T-helper 2 cell (primary cell): Measurements from ENCODE around the gene SDHD.

Experiments used
- DNase-seq, 5 experiments: peaks; one replicate each; pipeline versions ENCODE4 v3.0.0 to v3.0.0-alpha.2; 2012 to 2022

Gene SDHD

DNA sequence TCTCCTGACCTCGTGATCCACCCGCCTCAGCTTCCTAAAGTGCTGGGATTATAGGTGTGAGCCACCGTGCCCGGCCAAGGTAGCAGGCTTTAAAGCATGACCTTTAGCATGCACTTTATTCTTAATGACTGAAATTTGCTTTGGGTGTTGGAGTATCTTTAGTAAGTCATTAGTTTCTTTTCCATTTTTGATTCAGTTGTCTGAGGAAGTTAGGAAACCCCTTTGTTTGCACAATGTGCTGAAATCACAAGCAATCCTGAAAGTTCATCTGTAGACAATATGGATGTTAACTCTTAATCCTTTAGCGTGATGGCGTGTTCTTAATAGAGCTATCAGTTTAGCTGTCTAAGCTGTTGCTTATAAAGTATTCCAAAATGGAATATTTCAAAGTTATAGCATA lies 16.8 kb downstream of the SDHD start:
- DNase-seq, result no peak

DNA sequence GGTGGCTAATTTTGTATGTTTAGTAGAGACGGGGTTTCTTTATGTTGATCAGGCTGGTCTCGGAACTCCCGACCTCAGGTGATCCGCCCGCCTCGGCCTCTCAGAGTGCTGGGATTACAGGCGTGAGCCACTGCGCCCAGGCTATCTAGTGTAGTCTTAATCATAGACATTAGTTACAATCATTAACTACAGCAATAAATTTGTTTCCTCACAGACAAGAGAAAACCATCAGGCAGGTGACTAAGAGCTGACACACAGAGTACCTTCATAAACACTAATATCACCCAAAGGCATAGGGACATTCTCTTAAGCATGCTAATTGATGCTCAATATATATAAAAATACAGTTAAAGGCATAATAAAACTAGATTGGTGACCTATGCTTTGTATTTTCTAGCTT lies 19.4 kb downstream of the SDHD start:
- DNase-seq, result no peak

DNA sequence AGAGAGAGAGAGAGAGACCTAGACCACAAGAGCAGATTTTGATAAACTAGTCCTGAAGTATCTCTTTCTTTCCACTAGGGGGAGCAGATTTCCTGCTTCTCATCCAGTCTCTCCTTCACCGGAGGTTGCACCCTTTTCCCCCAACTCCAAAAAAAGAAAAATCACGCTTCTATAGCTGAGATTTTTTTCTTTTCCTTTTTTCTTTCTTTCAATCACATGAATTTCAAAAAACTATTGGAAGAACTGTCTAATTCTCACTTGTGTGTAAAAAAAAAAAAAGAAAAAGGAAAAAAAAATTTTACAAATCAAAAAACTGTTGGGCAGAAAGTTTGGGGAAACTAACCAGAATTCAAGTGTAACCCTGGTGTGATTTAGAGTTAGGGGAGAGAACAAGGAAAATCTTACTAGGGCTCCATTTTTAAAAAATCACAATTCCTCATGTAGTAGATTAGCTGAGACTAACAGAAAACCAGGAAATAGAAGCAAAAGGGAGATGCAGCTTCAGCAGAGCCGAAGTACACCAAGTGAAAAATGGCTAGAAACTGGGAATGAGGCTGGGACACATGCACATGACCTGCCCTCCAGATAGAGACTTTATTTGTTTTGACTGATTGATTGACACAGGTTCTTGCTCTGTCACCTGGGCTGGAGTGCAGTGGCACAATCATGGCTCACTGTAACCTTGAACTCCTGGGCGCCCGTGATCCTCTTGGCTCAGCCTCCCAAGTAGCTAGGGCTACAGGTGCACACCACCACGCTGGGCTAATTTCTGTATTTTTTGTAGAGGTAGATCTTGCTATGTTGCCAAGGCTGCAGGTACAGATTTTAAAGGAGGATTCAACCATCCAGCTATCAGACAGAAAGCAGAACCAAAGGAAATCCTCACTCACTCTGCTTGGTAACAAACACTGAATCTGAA lies 27.1 kb downstream of the SDHD start:
- DNase-seq, result peak in 2 of 5 experiments; percentile 29 to 61

DNA sequence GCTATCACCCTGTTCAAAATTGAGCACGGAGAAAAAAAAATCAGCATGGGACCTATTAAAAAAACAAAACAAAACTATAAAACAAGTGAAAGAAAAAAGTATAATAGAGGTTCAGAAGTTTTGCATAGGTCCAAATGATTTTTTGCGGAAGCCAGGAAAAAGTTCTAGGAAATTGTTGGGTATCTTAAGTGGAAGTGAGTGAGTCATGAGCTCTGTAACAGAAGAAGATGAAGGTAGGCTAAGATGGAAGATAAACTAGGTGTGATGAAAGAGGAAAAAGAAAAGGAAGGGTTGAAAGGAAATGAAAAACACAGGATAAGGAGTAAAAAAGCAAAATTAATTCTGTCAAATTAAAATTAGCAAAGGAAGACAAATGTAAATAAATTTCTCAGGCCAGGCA lies 27.8 kb downstream of the SDHD start:
- no peak for DNase-seq

DNA sequence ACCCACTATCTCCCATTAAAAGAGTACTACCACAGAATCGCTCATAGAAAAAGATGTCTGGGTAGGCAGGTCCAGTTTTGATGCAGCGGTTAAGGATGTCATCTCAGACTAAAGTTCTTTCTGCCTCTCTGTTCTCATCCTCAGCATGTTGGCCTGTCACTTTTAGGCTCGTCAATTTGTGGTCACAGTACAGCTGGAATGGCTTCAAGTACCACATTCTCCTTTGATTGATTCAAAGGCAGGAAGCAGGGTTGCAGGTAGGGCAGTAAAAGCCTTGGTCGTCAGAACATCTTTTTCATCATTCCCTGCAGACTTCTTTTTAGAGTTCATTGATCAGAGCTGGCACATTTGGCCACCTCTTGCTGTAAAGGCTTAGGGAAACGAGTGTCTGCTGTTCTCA lies 28.7 kb downstream of the SDHD start:
- no peak for DNase-seq

DNA sequence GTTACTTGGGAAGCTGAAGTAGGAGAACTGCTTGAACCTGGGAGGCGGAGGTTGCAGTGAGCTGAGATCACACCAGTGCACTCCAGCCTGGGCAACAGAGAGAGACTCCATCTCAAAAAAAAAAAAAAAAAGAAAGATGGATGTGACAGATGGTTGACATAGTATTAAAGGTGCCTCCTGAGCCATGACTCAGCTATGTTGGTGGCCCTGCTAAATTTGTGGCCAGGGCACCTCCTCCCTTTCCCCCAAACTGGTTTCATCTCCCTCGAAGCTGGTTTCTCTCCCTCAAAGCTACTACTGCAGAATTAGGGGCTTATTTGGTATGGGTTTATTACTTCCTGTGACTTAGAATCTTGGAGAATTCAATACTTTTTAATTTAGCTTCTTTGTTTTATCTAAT lies 31.5 kb downstream of the SDHD start:
- DNase-seq, result peak in 1 of 5 experiments; percentile 19

DNA sequence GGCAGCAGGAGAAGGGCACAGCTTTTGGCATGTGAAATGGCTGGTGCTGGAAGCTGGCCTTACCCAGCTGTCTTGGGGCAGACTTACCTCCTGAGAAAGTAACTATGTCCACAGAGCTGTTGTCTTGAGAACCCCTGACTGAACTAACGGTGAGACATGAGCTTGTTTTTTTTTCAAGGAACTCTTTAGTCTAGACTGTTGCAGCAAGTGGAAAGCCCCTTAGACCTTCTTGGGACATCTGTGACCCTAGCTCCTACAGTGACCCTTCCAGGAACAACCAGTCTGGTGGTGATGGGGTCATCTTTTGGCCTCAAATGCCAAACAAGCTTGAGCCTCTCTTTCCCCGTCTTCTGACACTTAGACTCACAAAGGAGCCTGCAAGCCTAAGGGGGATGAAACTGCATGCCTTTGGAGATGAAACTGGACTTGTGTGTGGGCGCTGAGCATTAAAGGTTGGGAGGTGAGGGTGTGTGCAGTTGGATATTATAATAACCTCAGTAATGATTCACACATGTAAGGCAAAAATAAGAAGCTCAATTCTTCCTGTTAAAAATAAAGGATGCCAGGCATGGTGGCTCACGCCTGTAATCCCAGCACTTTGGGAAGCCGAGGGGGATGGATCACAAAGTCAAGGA lies 35.4 kb downstream of the SDHD start:
- no peak for DNase-seq

DNA sequence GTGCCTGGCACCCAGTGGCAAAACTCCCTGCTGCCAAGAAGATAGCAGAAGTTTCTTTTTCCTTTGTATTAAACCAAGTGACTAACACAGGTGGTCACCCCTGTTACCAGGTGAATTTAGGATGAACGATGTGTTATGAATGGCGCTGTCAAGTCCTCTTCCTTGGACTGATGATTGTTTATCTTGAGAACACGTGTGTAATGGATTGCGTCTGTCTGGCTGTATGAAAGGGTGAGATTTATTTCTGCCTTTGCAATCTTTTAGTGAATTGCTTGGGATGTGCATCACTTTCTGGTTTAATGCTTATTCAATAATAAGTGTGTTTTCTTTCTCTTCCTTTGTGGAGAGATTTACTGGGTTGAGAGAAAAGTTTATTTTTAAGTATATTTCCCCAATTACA lies 36.5 kb downstream of the SDHD start:
- DNase-seq, result no peak

GRCh38 chr11:112127056-112127455 lies 40.4 kb downstream of the SDHD start:
- DNase-seq, result no peak

- DNase-seq, result no peak
Measured at GRCh38 chr11:112128483-112129121, 41.9 kb downstream of the SDHD start.

- no peak for DNase-seq
Measured at GRCh38 chr11:112129656-112130055, 43.0 kb downstream of the SDHD start.

DNA sequence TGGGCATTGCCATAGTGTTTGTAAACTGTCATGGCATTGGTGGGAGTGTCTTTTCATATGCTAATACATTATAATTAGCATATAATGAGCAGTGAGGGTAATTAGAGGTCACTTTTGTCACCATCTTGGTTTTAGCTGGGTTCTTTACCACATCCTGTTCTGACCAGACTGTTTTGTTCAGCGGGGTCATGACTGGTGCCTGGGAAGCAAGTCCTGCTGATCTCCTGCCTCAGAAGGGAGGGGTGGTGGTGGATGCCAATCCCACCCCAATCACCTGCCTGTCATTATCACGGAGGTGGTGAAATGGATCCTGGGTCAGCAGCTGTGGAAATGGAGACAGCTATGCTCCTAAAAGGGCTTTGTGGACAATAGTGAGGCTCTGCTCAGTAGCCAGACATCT lies 46.1 kb downstream of the SDHD start:
- DNase-seq, result no peak

DNA sequence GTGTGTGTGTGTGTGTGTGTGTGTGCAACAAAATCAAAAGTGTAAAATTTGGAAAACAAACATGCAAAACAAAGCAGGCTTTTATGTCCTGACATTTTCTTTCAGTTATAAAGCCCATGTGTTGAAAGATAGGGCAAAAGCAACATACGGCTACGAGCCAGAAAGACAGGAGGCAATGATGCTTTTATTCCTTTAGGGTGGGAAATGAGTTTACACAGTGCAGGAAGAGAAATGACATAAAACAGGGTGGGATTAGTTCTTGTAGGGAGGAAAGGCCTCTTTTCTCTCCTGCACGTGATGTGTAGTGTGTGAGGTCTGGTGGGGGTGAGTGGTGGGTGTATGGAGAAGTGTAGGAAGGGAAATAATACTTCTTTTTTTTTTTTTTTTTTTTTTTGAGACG lies 47.8 kb downstream of the SDHD start:
- no peak for DNase-seq

GRCh38 chr11:112143597-112143996 lies 56.9 kb downstream of the SDHD start:
- DNase-seq, result no peak
